ENCODE measurements around the gene WNT4. TPM values are rescaled to one million over a fixed set of nuclear protein-coding genes. Genes with fewer than 3 reads are reported as not detected.
"Not testable (repeated sequence)": the region's sequence is repeated elsewhere in the genome, so short reads cannot be mapped to it uniquely, and the experiment has no call there.

The WNT4 gene
- total RNA-seq, 2 donors from 2014 or later: not detected

GRCh38 chr1:22092026-22092768 lies 50.7 kb downstream of the WNT4 start:
- peaks cover 73% of the 10 kb centered on the region for H3K4me1 Mint-ChIP-seq (ENCODE audit: low read depth)
- peak overlapping the region; percentile 83 for H3K27ac Mint-ChIP-seq
- H3K9me3 Mint-ChIP-seq; H3K27me3 Mint-ChIP-seq (ENCODE audit: low read depth): not testable (repeated sequence)
- DNase-seq (peak; percentile 27 to 28), ATAC-seq (replicated peaks in 1 of 2) (peak; percentile 90 to 92)
- H3K4me3 Mint-ChIP-seq: peak overlapping the region; percentile 20 to 66
- H3K36me3 Mint-ChIP-seq (ENCODE audit: insufficient read depth in 2 of 2): peaks cover 10 to 51% of the 10 kb centered on the region in 2 donors

GRCh38 chr1:22090867-22091266 lies 52.0 kb downstream of the WNT4 start:
- peak overlapping the region; percentile 6 to 36 for H3K4me3 Mint-ChIP-seq
- H3K36me3 Mint-ChIP-seq (ENCODE audit: insufficient read depth in 2 of 2): peaks cover 10 to 53% of the 10 kb centered on the region in 2 donors
- ATAC-seq (replicated peaks in 1 of 2) (no peak), DNase-seq (no peak)
- no peaks in the 10 kb centered on the region for H3K9me3 Mint-ChIP-seq
- H3K27me3 Mint-ChIP-seq (ENCODE audit: low read depth): no peaks in the 10 kb centered on the region
- peak overlapping the region; percentile 39 for H3K27ac Mint-ChIP-seq
- peaks cover 81% of the 10 kb centered on the region for H3K4me1 Mint-ChIP-seq (ENCODE audit: low read depth)

GRCh38 chr1:22089787-22090186 lies 53.1 kb downstream of the WNT4 start:
- Mint-ChIP-seq H3K9me3 (no peaks in the 10 kb centered on the region), H3K27ac (peak overlapping the region; percentile 93), H3K4me1 (ENCODE audit: low read depth) (peaks cover 92% of the 10 kb centered on the region), H3K27me3 (ENCODE audit: low read depth) (no peaks in the 10 kb centered on the region), H3K36me3 (ENCODE audit: insufficient read depth in 2 of 2) (peaks cover 10 to 55% of the 10 kb centered on the region in 2 donors), H3K4me3 (peak overlapping the region; percentile 80 to 90)
- ATAC-seq (replicated peaks in 1 of 2): no peak
- DNase-seq: no peak

- DNase-seq: peak; percentile 19 to 23
- H3K4me3 Mint-ChIP-seq: peak overlapping the region; percentile 80 to 90
- peak; percentile 63 to 66 for ATAC-seq (replicated peaks in 1 of 2)
- H3K27me3 Mint-ChIP-seq (ENCODE audit: low read depth): no peaks in the 10 kb centered on the region
- H3K9me3 Mint-ChIP-seq: no peaks in the 10 kb centered on the region
- peaks cover 98% of the 10 kb centered on the region for H3K4me1 Mint-ChIP-seq (ENCODE audit: low read depth)
- H3K36me3 Mint-ChIP-seq (ENCODE audit: insufficient read depth in 2 of 2): peaks cover 10 to 56% of the 10 kb centered on the region in 2 donors
- H3K27ac Mint-ChIP-seq: peak overlapping the region; percentile 93
Observed at GRCh38 chr1:22089134-22089571, 53.7 kb downstream of the WNT4 start.

- no peaks in the 10 kb centered on the region for H3K27me3 Mint-ChIP-seq (ENCODE audit: low read depth)
- H3K4me3 Mint-ChIP-seq: peak overlapping the region; percentile 80 to 90
- DNase-seq: no peak
- no peaks in the 10 kb centered on the region for H3K9me3 Mint-ChIP-seq
- H3K27ac Mint-ChIP-seq: peak overlapping the region; percentile 93
- ATAC-seq (replicated peaks in 1 of 2): no peak
- H3K36me3 Mint-ChIP-seq (ENCODE audit: insufficient read depth in 2 of 2): peaks cover 10 to 54% of the 10 kb centered on the region in 2 donors
- peaks cover 100% of the 10 kb centered on the region for H3K4me1 Mint-ChIP-seq (ENCODE audit: low read depth)
Observed at GRCh38 chr1:22088331-22088730, 54.6 kb downstream of the WNT4 start.

GRCh38 chr1:22080191-22080590 lies 62.7 kb downstream of the WNT4 start:
- DNase-seq: no peak
- Mint-ChIP-seq H3K27ac (peak overlapping the region; percentile 64), H3K9me3 (no peaks in the 10 kb centered on the region), H3K4me3 (peak overlapping the region in 1 of 2 donors; percentile 33), H3K36me3 (ENCODE audit: insufficient read depth in 2 of 2) (peaks cover 5 to 51% of the 10 kb centered on the region in 2 donors), H3K4me1 (ENCODE audit: low read depth) (peaks cover 81% of the 10 kb centered on the region), H3K27me3 (ENCODE audit: low read depth) (no peaks in the 10 kb centered on the region)
- no peak for ATAC-seq (replicated peaks in 1 of 2)

GRCh38 chr1:22078133-22078532 lies 64.8 kb downstream of the WNT4 start:
- H3K36me3 Mint-ChIP-seq (ENCODE audit: insufficient read depth in 2 of 2): peaks cover 5 to 46% of the 10 kb centered on the region in 2 donors
- ATAC-seq (replicated peaks in 1 of 2) (no peak), DNase-seq (no peak)
- peak overlapping the region in 1 of 2 donors; percentile 42 for H3K4me3 Mint-ChIP-seq
- no peaks in the 10 kb centered on the region for H3K9me3 Mint-ChIP-seq
- peak overlapping the region; percentile 80 for H3K27ac Mint-ChIP-seq
- no peaks in the 10 kb centered on the region for H3K27me3 Mint-ChIP-seq (ENCODE audit: low read depth)
- peaks cover 84% of the 10 kb centered on the region for H3K4me1 Mint-ChIP-seq (ENCODE audit: low read depth)

- H3K9me3 Mint-ChIP-seq: no peaks in the 10 kb centered on the region
- DNase-seq: no peak
- ATAC-seq (replicated peaks in 1 of 2): peak; percentile 57 to 78
- peaks cover 5 to 48% of the 10 kb centered on the region in 2 donors for H3K36me3 Mint-ChIP-seq (ENCODE audit: insufficient read depth in 2 of 2)
- H3K27ac Mint-ChIP-seq: peak overlapping the region; percentile 80
- H3K4me3 Mint-ChIP-seq: peak overlapping the region in 1 of 2 donors; percentile 41
- H3K27me3 Mint-ChIP-seq (ENCODE audit: low read depth): no peaks in the 10 kb centered on the region
- H3K4me1 Mint-ChIP-seq (ENCODE audit: low read depth): peaks cover 87% of the 10 kb centered on the region
Observed at GRCh38 chr1:22077728-22078127, 65.2 kb downstream of the WNT4 start.

GRCh38 chr1:22076346-22076745 lies 66.6 kb downstream of the WNT4 start:
- no peak for ATAC-seq (replicated peaks in 1 of 2)
- peaks cover 88% of the 10 kb centered on the region for H3K4me1 Mint-ChIP-seq (ENCODE audit: low read depth)
- no peaks in the 10 kb centered on the region for H3K27me3 Mint-ChIP-seq (ENCODE audit: low read depth)
- H3K4me3 Mint-ChIP-seq: peak overlapping the region; percentile 44 to 75
- H3K27ac Mint-ChIP-seq: peak overlapping the region; percentile 90
- H3K36me3 Mint-ChIP-seq (ENCODE audit: insufficient read depth in 2 of 2): peaks cover 3 to 49% of the 10 kb centered on the region in 2 donors
- DNase-seq: no peak
- H3K9me3 Mint-ChIP-seq: no peaks in the 10 kb centered on the region

GRCh38 chr1:22075718-22076117 lies 67.2 kb downstream of the WNT4 start:
- Mint-ChIP-seq H3K9me3 (no peaks in the 10 kb centered on the region), H3K27me3 (ENCODE audit: low read depth) (no peaks in the 10 kb centered on the region), H3K4me3 (peak overlapping the region in 1 of 2 donors; percentile 75), H3K36me3 (ENCODE audit: insufficient read depth in 2 of 2) (peaks cover 3 to 43% of the 10 kb centered on the region in 2 donors), H3K4me1 (ENCODE audit: low read depth) (peaks cover 83% of the 10 kb centered on the region), H3K27ac (peak overlapping the region; percentile 90)
- peak; percentile 34 to 48 for ATAC-seq (replicated peaks in 1 of 2)
- DNase-seq: no peak

- Mint-ChIP-seq H3K27ac (peak overlapping the region; percentile 90), H3K36me3 (ENCODE audit: insufficient read depth in 2 of 2) (peaks cover 3 to 48% of the 10 kb centered on the region in 2 donors), H3K9me3 (no peaks in the 10 kb centered on the region), H3K27me3 (ENCODE audit: low read depth) (no peaks in the 10 kb centered on the region), H3K4me3 (peak overlapping the region; percentile 28 to 40), H3K4me1 (ENCODE audit: low read depth) (peaks cover 89% of the 10 kb centered on the region)
- ATAC-seq (replicated peaks in 1 of 2) (no peak), DNase-seq (no peak)
Observed at GRCh38 chr1:22074803-22075202, 68.1 kb downstream of the WNT4 start.

GRCh38 chr1:22071511-22071910 lies 71.4 kb downstream of the WNT4 start:
- H3K36me3 Mint-ChIP-seq (ENCODE audit: insufficient read depth in 2 of 2): peaks cover 9 to 35% of the 10 kb centered on the region in 2 donors
- H3K4me3 Mint-ChIP-seq: peak overlapping the region in 1 of 2 donors; percentile 8

More at GRCh38 chr1:22071511-22071910, 71.4 kb downstream of the WNT4 start:
- no peaks in the 10 kb centered on the region for H3K9me3 Mint-ChIP-seq
- ATAC-seq (replicated peaks in 1 of 2) (no peak), DNase-seq (no peak)
- no peaks in the 10 kb centered on the region for H3K27me3 Mint-ChIP-seq (ENCODE audit: low read depth)
- H3K27ac Mint-ChIP-seq: peak overlapping the region; percentile 75
- H3K4me1 Mint-ChIP-seq (ENCODE audit: low read depth): peaks cover 82% of the 10 kb centered on the region

All from activated T-cell treated with anti-CD3 and anti-CD28 coated beads, Interleukin-2, amount 50 U/mL, for 72 hours (primary cell).